ENCODE results near the gene RAB23.

Gene RAB23

DNA sequence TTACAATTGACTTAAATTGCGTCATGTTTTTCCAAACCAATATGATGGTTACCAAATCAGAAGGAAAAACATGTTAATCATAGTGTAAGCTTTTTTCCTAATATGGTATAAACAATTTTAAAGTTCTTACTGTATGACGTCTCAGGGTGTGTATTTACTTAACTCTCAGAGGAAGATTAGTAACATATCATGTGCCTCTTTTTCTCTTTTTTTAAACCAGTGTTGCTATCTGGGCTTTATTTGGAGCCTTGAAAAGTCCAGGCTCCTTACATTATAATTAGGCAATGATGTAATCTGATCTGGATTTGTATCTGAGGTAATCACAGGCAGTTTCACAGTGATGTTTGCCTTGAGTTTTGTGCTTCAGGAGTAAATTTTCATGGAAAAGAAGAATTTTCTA lies 20.4 kb upstream of the RAB23 start:
- DNase-seq, result no peak

DNA sequence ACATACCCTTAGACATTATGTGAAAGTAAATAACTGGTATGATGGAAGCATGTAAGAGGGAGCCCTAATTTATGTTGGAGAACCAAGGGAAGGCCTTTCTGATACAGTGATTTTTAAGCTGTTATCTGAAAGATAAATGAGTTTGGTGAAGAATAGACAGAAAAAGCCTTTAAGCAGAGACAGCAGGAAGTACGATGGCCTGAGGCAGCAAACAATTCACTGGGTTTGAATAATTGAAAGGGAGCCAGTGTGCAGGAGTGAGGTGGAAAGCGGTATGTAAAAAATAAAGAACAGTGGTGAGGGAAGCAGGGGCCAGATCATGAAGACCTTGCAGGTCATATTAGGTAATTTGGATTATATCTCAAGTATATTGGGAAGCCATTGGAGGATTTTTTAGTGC lies 4.1 kb upstream of the RAB23 start:
- DNase-seq, result no peak

DNA sequence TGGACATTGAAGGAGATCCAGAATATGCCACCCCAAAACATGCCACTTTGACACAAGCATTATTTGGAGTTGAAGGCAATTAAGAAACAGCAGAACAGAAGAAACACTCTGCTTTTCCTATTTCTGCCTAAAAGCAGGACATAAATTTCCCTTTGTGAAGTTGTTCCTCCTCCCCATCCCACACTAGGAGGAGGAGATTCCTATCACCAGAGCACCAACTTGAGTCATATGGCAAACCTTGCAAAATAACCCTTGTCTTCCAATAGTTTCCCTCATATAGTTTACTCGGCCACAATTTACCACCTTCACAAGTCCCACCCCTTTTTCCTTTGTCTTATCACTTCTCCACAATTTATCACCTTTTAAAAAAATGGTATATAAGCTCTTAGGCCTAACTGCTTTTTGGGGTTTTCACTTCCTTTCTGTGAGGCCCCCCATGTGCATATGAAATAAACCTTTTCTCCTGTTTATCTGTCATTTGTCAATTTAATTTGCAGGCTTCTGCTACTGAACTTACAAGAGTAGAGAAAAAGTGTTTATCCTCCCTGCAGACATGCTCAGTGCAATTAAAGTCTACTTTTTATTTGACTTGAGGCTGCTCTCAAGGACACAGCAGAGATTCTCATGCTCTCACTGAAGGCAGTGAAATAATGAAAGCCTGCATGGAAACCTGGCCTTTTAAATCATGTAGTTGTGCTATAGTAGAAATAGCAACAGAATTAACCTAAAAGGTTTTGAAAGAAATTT lies 2.8 kb upstream of the RAB23 start:
- no peak for DNase-seq

DNA sequence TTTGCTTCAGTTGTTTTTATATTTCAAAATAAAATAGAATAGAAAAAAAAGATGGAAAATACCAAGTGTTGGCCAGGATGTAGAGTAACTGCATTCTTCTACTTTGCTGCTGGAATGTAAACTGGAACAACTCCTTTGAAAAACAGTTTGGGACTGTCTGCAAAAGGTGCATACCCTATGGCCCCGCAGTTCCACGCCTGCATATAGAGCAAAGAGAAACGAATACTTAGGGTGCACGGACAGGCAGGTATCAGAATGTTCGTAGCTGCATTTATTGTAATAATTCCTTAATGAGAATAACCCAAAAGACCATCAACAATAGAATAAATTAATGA lies 603 bp upstream of the RAB23 start:
- DNase-seq, result no peak

DNA sequence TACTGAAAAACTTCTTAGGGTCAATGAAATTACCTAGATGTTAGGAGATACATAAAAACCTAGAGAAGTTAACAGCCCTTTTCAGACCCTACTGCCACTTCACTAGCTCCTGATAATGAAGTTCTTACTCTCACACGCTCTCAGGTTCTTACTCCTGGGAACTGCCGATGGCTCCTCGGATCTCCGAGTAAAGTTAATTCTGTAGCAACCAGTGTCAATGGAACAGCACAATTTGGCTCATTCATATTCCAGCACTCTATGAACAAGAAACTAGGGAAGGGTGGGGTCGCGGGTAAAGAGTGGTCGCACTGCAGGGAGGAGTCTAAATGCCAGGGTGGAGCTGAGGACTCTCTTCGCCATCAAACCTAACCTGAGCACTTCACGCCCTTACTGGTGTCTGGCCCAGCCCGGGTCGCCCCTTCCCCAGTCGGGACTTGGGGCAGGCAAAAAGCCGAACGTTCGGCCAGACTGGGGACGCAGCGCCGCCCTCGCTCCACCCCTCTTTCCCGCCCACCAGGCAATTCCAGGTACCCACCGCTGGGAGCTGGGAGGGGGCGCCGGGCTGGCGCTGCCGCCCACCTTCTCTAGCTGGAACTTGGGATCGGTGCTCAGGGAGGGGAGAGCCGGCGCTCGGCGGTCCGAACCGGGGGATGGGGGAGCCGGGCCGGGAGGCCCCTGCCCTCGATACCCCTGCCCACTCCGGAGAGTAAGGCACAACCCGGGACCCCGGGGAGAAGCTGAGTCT lies 744 bp downstream of the RAB23 start:
- peak; percentile 70 to 75 for DNase-seq

DNA sequence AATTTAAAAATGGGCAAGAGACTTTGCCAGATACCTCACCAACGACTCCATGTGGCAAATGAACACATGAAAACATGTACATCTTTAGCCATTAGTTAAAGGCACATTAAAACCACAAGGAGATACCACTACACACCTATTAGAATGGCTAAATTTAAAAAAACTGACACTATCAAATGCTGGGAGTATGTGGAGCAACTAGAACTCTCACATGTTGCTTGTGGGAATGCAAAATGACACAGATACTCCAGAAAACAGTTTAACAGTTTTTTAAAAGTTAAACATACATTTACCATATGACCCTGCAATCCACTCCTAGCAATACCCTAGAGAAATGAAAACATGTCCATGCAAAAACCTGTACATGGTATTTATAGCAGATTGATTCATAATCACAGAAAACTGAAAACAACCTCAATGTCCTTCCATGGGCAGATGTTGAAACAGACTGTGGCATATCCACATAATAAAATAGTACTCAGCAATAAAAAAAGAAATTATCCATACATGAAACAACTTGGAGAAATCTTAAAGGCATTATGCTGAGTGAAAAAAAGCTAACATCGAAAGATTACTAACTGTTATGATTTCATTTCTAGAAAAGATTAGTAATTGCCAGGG lies 1.9 kb downstream of the RAB23 start:
- no peak for DNase-seq

DNA sequence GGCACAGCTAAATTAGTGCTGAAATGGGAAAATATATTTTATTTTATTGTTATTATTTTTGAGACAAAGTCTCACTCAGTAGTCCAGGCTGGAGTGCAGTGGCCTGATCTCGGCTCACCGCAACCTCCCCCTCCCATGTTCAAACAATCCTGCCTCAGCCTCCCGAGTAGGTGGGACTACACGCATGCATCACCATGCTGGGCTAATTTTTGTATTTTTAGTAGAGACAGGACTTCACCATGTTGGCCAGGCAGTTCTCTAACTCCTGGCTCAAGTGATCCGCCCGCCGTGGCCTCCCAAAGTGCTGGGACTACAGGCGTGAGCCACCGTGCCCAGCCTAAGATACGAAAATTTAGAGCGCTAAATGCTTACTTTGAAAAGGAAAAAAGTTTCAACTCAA lies 4.8 kb downstream of the RAB23 start:
- no peak for DNase-seq

DNA sequence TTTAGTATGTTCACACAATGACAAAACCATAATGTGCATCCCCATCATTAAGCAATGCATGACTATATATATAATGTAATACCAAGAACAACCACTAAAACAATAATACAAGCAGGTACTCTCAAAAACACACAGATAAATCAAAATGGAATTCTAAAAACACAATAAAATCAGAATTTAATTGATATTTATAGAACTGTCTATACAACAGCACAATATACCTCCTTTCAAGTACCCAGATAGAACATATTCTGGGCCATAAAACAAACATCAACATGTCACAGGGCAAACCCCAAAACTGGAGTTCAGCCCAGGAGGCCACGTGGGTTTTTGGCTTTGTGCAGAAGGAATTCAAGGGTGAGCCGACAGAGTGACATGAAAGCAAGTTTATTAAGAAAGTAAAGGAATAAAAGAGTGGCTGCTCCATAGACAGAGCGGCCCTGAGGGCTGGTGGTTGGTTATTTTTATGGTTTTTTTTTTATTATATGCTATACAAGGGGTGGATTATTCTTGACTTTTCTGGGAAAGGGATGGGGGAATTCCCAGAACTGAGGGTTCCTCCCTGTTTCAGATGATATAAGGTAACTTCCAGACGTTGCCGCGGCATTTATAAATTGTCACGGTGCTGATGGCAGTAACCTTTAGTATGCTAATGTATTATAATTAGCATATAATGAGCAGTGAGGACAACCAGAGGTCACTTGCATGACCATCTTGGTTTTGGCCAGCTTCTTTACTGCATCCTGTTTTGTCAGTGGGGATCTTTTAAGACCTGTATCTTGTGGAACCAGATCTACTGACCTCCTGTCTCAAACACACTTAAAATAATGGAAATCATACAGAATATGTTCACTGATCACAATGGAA lies 5.6 kb downstream of the RAB23 start:
- DNase-seq, result no peak

DNA sequence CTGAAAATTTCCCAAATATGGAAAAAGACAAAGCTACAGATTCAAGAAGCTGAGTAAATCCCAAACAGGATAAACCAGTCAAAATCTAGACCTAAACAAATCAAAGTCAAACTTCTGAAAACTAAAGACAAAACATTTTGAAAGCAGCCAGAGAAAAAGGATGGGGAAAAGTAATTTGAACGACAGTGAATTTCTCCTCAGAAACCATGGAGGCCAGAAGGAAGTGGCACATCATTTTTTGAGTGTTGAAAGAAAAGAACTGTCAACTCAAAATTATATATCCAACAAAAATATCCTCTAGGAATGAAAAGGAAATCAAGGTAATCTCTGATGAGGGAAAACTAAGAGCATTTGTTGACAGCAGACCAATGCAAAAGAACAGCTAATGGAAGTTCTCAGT lies 6.8 kb downstream of the RAB23 start:
- DNase-seq, result no peak

DNA sequence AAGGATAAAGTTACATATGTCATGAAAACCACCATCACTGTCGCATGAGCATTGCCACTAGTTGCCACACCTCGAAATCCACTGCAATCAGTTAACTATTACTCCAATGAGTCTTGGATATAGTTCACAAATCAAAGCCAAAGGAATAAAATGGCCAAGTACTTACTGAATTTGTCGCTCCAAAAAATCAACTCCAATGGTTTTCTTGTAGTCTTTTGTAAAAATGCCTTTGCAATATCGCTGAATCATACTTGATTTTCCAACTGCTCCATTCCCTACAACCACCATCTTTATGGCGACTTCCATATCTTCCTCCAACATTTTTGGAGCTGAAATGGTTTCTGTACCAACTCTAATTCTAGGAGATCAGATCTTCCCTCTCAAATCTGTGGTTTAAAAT lies 12.0 kb downstream of the RAB23 start:
- DNase-seq, result no peak

DNA sequence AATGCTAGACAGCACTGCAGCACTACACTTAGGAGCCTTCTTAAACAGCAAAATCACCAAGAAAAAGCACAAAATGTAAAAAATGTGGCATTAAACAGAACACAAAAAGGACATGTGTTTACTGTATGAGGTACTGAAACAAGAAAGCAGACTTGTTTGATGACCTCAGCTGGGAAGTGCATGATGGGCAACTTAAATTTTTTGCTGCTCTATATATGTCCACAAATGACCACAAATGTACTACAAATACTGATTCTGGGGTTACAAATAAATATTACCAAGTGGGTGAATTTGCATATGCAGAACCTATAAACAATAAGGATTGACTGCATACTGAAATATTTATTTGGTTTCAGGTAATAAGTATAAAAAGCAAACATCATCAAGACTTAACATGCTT lies 13.1 kb downstream of the RAB23 start:
- DNase-seq, result no peak

DNA sequence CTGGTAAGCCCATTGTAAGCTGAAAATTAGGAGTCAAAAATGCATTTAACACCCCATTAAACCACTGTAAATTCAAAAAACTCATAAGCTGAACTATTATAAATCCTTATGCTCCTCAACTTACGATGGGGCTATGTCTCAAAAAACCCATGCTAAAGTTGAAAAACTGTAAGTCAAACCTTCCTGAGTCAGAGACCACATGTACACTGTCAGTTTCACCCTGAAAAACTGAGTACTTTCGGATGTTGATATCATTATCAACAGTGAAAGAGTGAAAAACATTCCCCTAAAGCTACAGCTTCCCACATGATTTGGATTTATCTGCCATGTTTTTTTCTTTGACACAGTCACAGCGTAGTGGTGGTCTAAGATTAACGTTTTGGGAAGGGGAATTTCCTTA lies 14.2 kb downstream of the RAB23 start:
- DNase-seq, result no peak

DNA sequence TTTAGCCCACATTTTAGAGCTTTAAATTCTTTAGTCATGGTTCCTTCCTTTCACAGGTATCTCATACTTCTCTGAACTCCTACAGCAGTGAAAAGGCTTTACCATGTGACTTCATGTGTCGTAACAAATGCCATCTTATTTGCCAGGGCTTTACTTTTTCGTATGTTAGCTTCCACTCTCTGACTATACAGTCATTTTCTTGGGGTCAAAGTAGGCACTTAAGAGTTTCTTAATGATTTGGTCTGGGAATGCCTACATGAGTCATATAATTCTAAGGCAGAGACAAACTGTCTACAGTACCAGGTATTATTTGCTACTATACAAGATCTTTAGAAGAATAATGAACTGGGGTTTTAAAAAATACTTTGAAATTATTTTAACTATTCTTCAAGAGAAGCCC lies 15.0 kb downstream of the RAB23 start:
- DNase-seq, result no peak

DNA sequence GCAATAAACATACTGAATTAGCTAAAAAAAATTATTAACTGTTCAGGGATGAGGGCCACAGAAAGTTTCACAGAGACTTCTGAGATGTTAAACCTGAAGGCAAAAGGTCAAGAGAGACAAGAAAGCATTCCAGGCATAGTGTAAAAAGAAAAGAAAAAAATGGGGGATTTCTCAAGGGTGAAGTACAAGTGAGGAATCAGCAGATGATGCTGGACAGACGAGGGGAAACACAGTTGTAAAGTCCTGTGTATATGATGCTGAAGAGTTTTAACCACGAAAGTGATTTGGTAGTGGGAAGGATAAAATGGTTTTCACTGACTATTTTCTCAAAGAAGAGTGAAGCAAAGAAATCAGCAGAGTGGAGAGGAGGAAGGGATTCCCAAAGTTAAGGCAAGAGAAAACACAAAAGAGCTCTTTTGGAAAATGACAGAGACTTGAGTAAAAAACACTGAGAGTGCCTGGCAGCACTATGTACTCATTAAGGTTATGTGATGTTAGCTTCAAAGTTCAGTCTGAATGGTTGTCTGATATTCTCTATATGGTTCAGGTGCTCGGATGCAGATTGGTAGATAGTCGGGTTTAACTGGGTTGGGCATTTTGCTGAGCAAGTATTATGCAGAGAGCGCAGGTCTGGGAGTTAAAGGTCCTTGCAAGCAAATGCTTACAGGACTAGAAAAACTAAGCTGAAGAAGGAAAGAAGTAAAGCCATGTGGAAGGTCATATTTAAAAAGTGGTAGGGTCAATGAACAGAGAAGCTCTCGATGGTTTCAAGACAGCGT lies 16.4 kb downstream of the RAB23 start:
- DNase-seq, result no peak

DNA sequence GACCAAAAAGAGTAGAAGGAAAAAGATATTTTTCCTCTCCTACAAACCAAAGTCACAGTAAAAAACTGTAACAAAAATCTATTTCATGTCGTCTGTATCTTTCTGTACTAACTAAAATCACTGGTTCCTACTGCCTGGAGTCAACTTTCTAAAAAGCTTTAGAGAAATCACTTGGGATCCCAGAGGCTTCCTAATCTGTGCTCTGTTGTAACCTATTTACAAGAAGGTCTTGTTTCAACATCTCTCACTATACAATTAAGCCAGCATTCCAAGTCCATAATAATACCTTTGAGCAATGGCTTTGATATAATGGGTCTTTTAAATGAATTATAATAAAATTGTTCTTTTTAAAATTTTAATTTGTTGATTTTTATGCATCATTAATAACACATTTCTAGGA lies 20.4 kb downstream of the RAB23 start:
- DNase-seq, result no peak

DNA sequence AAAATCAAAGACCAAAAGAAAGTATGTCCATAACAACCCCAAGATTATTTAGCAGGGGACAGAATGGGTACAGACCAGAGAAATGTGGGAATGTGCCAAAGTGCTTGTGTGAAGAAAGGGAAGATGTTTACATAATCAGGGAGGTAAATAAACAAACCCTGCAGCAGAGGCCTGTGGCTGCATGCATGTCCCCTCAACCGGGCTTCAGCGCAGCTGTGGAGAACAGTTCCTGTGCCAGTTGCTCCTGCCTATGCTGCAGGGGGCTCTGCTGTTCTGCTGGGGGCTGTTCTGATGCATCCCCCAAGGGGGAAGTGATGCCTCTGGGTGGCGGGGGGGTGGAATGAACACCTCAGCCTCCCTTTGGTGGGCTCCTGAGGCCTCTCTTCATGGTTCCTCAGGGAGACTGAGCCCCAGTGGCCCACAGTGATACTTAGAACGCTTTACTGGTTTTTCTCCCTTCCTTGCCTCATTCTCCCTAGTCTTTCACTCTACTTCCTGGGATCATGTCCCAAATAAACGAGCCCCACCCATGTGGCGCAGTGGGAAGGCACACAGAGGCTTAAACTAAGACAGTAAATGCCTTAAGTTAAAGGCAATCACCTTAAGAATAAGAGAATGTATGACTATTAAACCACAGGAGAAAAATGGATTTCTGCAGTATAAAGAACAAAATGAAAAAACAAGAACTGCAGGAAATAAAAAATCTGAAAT lies 23.0 kb downstream of the RAB23 start:
- no peak for DNase-seq

DNA sequence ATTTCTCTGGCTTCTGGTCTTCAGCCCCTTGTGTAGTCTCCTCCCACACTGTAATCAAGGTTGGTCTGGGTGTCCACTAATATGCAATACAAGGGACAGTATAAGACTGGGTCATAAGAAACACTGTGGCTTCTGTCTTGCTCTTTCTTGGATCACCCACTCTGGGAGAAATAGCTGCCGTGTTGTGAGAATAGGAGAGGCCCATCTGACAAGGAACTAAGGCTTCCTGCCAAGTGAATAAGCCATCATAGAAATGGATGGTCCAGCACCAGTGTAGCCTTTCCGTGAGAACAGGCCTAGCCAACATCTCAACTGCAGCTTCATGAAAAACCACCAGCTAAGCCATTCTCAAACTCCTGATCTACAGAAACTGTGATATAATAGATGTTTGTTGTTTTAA lies 26.6 kb downstream of the RAB23 start:
- no peak for DNase-seq

DNA sequence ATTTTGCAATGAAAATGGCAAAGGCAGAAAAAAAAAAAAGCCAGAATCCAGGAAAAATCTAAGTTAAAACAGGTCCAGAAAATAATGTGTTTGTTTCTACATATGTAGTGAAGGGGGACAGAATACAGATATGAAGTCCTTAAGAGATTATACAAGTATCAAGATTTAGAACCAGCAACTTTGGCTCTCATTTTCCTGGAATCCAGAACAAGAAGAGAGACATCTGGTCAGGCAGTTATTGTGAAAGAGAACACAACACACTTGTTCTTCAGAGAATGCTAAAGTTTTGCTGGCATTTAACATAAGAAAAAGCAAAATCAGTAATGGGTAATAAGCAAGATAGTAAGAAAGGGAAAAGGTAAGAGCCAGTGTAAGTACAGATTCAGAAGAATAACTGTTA lies 28.9 kb downstream of the RAB23 start:
- DNase-seq, result no peak

DNA sequence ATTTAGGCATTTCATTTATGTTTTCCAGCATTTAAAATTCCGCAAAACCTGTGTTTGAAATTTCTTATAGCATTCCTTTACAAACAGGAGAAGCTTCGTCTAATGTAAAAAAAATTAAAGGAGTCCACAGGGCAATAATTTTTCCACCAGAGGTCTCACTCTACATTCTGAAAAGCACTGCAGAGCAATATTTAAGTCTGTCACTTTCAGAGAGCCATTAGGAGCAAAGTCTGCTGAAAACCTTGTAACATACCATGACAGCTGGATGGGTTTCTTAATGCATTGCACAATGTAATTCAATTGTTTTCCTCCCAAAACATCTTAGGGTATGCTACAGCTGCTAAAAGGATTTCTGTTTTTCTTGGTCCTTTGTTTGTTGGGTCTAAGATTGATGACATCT lies 32.0 kb downstream of the RAB23 start:
- no peak for DNase-seq

DNA sequence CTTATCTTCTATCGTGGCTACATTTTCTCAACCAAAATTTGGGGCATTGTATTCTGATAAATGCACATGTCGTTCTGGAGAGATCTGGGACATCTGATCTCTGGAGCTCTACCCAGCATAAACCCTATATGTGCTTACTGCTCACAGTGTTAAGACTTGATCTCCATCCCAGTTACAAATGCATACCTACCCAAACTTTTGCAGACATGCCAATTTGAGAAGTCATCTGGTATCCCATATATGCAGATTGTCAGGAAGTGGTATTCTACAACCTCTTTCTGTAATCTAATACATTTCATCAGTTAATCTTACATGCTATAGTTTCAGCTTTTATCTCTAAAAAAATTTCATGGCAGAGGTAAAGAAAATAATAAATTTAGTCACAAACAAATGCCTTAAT lies 38.8 kb downstream of the RAB23 start:
- no peak for DNase-seq

DNA sequence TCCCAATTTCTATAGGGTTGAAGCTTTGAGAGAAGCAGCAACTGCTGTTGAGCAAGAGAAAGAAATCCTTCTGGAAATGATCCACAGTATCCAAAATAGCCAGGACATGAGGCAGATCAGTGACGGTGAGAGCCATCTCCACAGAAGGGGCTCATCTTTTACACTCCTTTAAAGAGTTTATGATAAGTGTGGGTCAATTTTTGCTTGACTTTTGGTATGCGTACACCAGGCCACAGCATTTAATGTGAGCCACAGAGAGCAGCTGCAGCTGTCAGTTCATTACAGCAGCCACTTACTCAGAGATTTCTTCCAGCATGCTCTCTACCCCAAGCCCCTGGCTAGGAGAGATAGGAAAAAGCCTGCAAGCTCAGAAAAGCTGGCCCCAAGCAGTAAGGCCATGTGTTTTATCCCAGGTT lies 40.1 kb downstream of the RAB23 start:
- DNase-seq, result no peak

DNA sequence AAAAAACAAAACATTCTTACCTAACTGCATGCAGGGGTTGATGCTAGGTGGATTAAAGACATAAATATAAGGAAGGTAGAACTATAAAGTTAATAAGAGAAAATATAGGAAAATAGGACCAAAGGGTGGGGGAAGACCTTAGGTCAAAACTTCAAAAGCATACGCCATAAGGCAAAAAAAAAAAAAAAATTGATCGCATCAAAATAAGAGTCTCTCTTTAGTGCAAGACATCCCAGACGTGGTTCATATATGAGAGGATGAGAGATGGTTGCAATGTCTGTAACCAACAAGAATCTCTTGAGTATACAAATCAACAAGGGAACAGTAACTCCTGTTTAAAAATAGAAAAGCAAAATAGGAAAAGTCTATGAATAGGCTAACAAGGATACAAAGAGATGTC lies 41.5 kb downstream of the RAB23 start:
- DNase-seq, result no peak

All from activated T-cell treated with anti-CD3 and anti-CD28 coated beads, Interleukin-2, amount 50 U/mL, for 48 hours (primary cell).